ENCODE data around the gene FREM1.

The FREM1 gene

DNA sequence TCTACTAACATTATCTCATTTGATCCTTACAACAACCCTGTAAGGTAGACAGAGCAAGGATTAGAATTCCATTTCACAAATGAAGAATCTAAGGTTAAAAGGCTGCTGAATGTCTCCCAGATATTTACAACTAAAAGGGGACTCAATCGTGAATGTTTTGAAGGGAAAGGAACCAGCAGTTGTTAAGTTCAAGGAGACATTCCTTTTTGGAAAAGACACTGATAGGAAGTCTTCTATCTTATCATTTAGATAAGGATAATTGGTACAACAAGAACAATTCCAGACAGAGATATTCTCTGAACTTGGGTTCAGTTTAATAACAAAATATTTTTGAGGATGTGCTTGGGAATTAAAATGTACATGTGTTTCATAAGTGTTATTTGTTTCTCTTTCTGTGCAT lies 150.2 kb downstream of the FREM1 start:
- CTCF ChIA-PET: interaction anchor here (1.0 to 3.0 kb wide), 2 partner anchors 9 kb away, joined by 3 to 19 read pairs; no protein-coding TSS in a partner anchor
- no peak for DNase-seq (ENCODE audit: extremely low spot score)
- TF ChIP-seq, protein P1, sequence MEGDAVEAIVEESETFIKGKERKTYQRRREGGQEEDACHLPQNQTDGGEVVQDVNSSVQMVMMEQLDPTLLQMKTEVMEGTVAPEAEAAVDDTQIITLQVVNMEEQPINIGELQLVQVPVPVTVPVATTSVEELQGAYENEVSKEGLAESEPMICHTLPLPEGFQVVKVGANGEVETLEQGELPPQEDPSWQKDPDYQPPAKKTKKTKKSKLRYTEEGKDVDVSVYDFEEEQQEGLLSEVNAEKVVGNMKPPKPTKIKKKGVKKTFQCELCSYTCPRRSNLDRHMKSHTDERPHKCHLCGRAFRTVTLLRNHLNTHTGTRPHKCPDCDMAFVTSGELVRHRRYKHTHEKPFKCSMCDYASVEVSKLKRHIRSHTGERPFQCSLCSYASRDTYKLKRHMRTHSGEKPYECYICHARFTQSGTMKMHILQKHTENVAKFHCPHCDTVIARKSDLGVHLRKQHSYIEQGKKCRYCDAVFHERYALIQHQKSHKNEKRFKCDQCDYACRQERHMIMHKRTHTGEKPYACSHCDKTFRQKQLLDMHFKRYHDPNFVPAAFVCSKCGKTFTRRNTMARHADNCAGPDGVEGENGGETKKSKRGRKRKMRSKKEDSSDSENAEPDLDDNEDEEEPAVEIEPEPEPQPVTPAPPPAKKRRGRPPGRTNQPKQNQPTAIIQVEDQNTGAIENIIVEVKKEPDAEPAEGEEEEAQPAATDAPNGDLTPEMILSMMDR (IDR thresholded peaks at IDR 0.05; ENCODE audit: control extremely low read depth, extremely low read depth, low read depth, missing control alignments): no peak
- POLR2A ChIA-PET: no interaction called here

DNA sequence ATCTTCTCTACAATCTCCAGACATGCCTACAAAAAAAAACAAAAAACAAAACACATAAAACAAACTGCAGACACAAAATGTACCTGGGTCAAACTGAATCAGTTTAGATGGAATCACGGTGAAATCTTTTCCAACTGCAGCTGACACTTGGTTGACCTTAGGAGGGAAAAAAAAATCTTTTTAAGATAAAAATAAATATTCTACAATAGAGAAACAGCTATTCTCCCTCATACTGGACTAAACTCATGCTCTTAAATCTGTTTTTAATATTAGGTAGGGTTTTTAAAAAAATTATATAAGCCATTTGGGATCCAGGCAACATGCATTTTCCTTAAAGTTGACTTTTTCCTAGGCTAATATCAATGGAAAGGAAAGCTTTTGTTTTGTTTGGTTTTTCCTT lies 153.9 kb downstream of the FREM1 start:
- TF ChIP-seq, protein P1 (IDR thresholded peaks at IDR 0.05; ENCODE audit: control extremely low read depth, extremely low read depth, low read depth, missing control alignments): no peak
- ChIA-PET CTCF (interaction anchor here (0.9 to 1.2 kb wide), 3 partner anchors 12 to 40 kb away, joined by 3 read pairs; no protein-coding TSS in a partner anchor), POLR2A (no interaction called here)
- no peak for DNase-seq (ENCODE audit: extremely low spot score)

GRCh38 chr9:14752871-14753270 lies 157.4 kb downstream of the FREM1 start:
- CTCF ChIA-PET: interaction anchor here (1.1 to 3.7 kb wide), 2 partner anchors 16 to 17 kb away, joined by 4 to 16 read pairs; no protein-coding TSS in a partner anchor
- TF ChIP-seq, protein P1 (IDR thresholded peaks at IDR 0.05; ENCODE audit: control extremely low read depth, extremely low read depth, low read depth, missing control alignments): no peak
- POLR2A ChIA-PET: no interaction called here
- DNase-seq (ENCODE audit: extremely low spot score): no peak

- no peak for DNase-seq (ENCODE audit: extremely low spot score)
- TF ChIP-seq, protein P1 (IDR thresholded peaks at IDR 0.05; ENCODE audit: control extremely low read depth, extremely low read depth, low read depth, missing control alignments): no peak
- POLR2A ChIA-PET: no interaction called here
- CTCF ChIA-PET: interaction anchor here (1.1 to 3.7 kb wide), 3 partner anchors 11 to 17 kb away, joined by 4 to 16 read pairs (median 9); no protein-coding TSS in a partner anchor
Measured at GRCh38 chr9:14752271-14752670, 158.0 kb downstream of the FREM1 start.

- no peak for DNase-seq (ENCODE audit: extremely low spot score)
- POLR2A ChIA-PET: no interaction called here
- CTCF ChIA-PET: interaction anchor here (0.8 to 3.7 kb wide), 6 partner anchors 10 to 324 kb away, joined by 3 to 16 read pairs (median 4); no protein-coding TSS in a partner anchor
- TF ChIP-seq, protein P1 (IDR thresholded peaks at IDR 0.05; ENCODE audit: control extremely low read depth, extremely low read depth, low read depth, missing control alignments): no peak
Measured at GRCh38 chr9:14750821-14751220, 159.4 kb downstream of the FREM1 start.

DNA sequence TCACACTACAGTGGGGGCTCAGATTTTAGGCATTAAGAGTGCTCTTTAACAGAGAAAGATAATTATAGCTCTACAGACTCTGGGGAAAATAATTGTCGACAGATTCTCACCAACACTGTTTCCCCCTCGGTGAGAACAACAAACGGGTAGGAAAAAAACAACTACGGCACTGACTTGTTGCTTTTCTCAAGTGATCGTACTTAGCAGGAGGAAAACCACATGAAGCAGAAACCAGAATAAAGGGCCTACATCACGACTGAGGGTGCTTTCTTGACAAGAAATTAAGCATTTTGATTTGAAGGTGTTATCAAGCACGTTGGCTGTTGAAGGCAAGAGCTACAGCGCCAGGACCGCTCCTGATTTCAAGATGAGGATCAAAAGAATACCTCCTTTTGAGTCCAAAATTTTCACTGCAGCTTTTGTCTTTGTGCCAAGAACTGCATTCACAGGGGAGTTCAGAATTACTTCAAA lies 160.5 kb downstream of the FREM1 start:
- TF ChIP-seq, protein P1 (IDR thresholded peaks at IDR 0.05; ENCODE audit: control extremely low read depth, extremely low read depth, low read depth, missing control alignments): no peak
- CTCF ChIA-PET: interaction anchor here (1.2 to 3.7 kb wide), 2 partner anchors 19 to 322 kb away, joined by 3 to 16 read pairs; no protein-coding TSS in a partner anchor
- POLR2A ChIA-PET: no interaction called here
- DNase-seq (ENCODE audit: extremely low spot score): no peak
